SK-N-SH (cell line): ENCODE results near the gene STC2.

Source experiments
- EP300 ChIP-seq, 2 experiments: IDR thresholded peaks; 2 replicates each; pipeline versions ENCODE4 v1.4.0 to v1.6.1; 2012; ENCODE audit warnings: borderline replicate concordance in 1 of 2, low read depth in 1 of 2, low read length in 1 of 2
- MXI1 ChIP-seq: IDR thresholded peaks from 2 replicates; pipeline ENCODE4 v1.6.1; 2012; ENCODE audit warnings: mild to moderate bottlenecking, low read depth, low read length, improper control_type of control experiment
- POLR2AphosphoS5 ChIP-seq: IDR thresholded peaks from 2 replicates; pipeline ENCODE4 v1.6.1; 2012; ENCODE audit warnings: low read depth, low read length
- TF ChIP-seq, protein P1 (sequence below): fragments of 200-600 bp; sonication (generic); IDR thresholded peaks from 2 replicates; pipeline ENCODE4 v1.6.1; 2017; ENCODE audit warnings: antibody characterized with exemption, mild to moderate bottlenecking, moderate library complexity

DNA sequence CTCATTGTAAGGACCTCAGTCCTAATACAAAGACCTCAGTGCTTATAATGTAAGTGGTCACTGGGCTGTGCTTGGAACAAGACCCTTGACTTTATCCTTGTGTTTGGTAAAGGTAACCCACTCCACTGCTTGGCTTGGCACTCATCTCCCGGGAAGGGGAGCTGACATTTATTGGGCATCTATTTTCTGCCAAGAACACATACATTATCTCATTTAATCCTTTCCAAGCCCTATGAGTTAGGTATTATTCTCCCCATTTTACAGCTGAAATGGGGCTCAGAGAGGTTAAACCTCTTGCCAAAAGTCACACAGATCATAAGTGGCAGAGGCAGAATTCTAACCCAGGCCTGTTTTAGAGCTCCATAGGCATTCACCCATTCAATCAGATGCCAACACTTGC is 32.4 kb downstream of the STC2 start:
- TF ChIP-seq POLR2AphosphoS5: no peak
- TF ChIP-seq, protein P1, sequence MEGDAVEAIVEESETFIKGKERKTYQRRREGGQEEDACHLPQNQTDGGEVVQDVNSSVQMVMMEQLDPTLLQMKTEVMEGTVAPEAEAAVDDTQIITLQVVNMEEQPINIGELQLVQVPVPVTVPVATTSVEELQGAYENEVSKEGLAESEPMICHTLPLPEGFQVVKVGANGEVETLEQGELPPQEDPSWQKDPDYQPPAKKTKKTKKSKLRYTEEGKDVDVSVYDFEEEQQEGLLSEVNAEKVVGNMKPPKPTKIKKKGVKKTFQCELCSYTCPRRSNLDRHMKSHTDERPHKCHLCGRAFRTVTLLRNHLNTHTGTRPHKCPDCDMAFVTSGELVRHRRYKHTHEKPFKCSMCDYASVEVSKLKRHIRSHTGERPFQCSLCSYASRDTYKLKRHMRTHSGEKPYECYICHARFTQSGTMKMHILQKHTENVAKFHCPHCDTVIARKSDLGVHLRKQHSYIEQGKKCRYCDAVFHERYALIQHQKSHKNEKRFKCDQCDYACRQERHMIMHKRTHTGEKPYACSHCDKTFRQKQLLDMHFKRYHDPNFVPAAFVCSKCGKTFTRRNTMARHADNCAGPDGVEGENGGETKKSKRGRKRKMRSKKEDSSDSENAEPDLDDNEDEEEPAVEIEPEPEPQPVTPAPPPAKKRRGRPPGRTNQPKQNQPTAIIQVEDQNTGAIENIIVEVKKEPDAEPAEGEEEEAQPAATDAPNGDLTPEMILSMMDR: no peak
- no peak for TF ChIP-seq EP300 (IDR thresholded peaks at IDR 0.05; ENCODE audit: borderline replicate concordance in 1 of 2, low read depth in 1 of 2, low read length in 1 of 2)
- TF ChIP-seq MXI1: no peak
